ENCODE measurements around the gene TIAL1. TPM values are rescaled to one million over a fixed set of nuclear protein-coding genes. Genes with fewer than 3 reads are reported as not detected.

The TIAL1 gene
- total and polyA plus RNA-seq, 2 experiments from 2014 or later = 92.6 to 131 TPM

- TF ChIP-seq STAT1 (IDR thresholded peaks at IDR 0.05; ENCODE audit: unreplicated experiment) (no peak), POLR2AphosphoS5 (IDR thresholded peaks at IDR 0.05; ENCODE audit: low read depth) (no peak), ZNF331 (CRISPR knock-in tag; IDR thresholded peaks at IDR 0.05; ENCODE audit: low read depth) (no peak), REST (IDR thresholded peaks at IDR 0.05; ENCODE audit: unreplicated experiment) (no peak), EZH2 (IDR thresholded peaks at IDR 0.05; ENCODE audit: low read depth, unreplicated experiment) (no peak), NANOG (IDR thresholded peaks at IDR 0.05; ENCODE audit: borderline replicate concordance) (no peak), EZH2phosphoT487 (IDR thresholded peaks at IDR 0.05; ENCODE audit: unreplicated experiment) (no peak), CREB1 (CRISPR knock-in tag; IDR thresholded peaks at IDR 0.05; ENCODE audit: low read depth) (no peak)
- TF ChIP-seq, protein P1, sequence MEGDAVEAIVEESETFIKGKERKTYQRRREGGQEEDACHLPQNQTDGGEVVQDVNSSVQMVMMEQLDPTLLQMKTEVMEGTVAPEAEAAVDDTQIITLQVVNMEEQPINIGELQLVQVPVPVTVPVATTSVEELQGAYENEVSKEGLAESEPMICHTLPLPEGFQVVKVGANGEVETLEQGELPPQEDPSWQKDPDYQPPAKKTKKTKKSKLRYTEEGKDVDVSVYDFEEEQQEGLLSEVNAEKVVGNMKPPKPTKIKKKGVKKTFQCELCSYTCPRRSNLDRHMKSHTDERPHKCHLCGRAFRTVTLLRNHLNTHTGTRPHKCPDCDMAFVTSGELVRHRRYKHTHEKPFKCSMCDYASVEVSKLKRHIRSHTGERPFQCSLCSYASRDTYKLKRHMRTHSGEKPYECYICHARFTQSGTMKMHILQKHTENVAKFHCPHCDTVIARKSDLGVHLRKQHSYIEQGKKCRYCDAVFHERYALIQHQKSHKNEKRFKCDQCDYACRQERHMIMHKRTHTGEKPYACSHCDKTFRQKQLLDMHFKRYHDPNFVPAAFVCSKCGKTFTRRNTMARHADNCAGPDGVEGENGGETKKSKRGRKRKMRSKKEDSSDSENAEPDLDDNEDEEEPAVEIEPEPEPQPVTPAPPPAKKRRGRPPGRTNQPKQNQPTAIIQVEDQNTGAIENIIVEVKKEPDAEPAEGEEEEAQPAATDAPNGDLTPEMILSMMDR (conservative IDR thresholded peaks at IDR 0.05; ENCODE audit: low read depth in 2 of 2) = no peak
These were observed 12.8 kb upstream of the TIAL1 start (continued) for GRCh38 chr10:119609516-119609915.

GRCh38 chr10:119608316-119609155 is 11.8 kb upstream of the TIAL1 start:
- no peaks in the 10 kb centered on the region for H3K4me1 Mint-ChIP-seq
- H3K4me3 Mint-ChIP-seq = no peak overlapping the region; the same call in 2 of the 3 replicates
- Histone ChIP-seq H3K4me2 (no peak overlapping the region), H4K20me1 (replicated peaks; ENCODE audit: insufficient read depth) (no peaks in the 10 kb centered on the region), H3K4me1 (ENCODE audit: insufficient read depth) (no peaks in the 10 kb centered on the region), H3K27ac (ENCODE audit: low read depth) (no peak overlapping the region), H3K9me2 (ENCODE audit: insufficient read depth) (no peaks in the 10 kb centered on the region), H3K4me3 (no peak overlapping the region), H3K27me3 (ENCODE audit: insufficient read depth) (no peaks in the 10 kb centered on the region), H3F3A (replicated peaks; ENCODE audit: low read depth) (no peaks in the 10 kb centered on the region), H3K79me2 (replicated peaks; ENCODE audit: insufficient read depth) (no peaks in the 10 kb centered on the region), H3K36me3 (ENCODE audit: insufficient read depth) (no peaks in the 10 kb centered on the region), H2AFZ (peak overlapping the region; percentile 5)
- DNase-seq (ENCODE audit: low spot score) = peak; percentile 73
- peaks cover 8% of the 10 kb centered on the region for H3K27me3 Mint-ChIP-seq (ENCODE audit: insufficient read depth, low read depth, poor library complexity)
- no peak overlapping the region for H3K27ac Mint-ChIP-seq
- no peaks in the 10 kb centered on the region for H3K36me3 Mint-ChIP-seq (ENCODE audit: low read depth)
- peaks cover 8% of the 10 kb centered on the region; the same call in 2 of the 3 replicates for H3K9me3 Mint-ChIP-seq
- TF ChIP-seq POLR2AphosphoS5 (IDR thresholded peaks at IDR 0.05; ENCODE audit: low read depth) = no peak
- TF ChIP-seq, protein P1 (conservative IDR thresholded peaks at IDR 0.05; ENCODE audit: low read depth in 2 of 2) = peak; percentile 70 to 88
- ATAC-seq = peak; percentile 99
